Stomach (tissue), 9 donors: ENCODE data around the gene SLC35D2. TPM values are rescaled to one million over a fixed set of nuclear protein-coding genes. Genes with fewer than 3 reads are reported as not detected.
"Not testable (repeated sequence)": the region's sequence is repeated elsewhere in the genome, so short reads cannot be mapped to it uniquely, and the experiment has no call there.

Source experiments
- DNase-seq, 2 donors: peaks; one replicate each; pipeline versions ENCODE4 v3.0.0 to v3.0.0-alpha.2; 2013 to 2019
- H3K27ac ChIP-seq, 5 donors: fragments of 200-600 bp in 4 of 5; sonication (generic) in 4 of 5; one replicate each; pipeline ENCODE4 v1.5.1; 2013 to 2019; ENCODE audit warnings: mild to moderate bottlenecking in 1 of 5, moderate library complexity in 1 of 5
- H3K27me3 ChIP-seq, 3 donors: fragments of 200-600 bp; sonication (generic); one replicate each; pipeline ENCODE4 v1.5.1; 2017 to 2019; ENCODE audit warnings: mixed run types in 1 of 3
- H3K36me3 ChIP-seq, 4 donors: fragments of 200-600 bp; sonication (generic); 1 replicate in 3 of 4; 2 replicates in 1 of 4; pipeline ENCODE4 v1.5.1; 2016 to 2019
- H3K4me1 ChIP-seq, 4 donors: fragments of 200-600 bp; sonication (generic); one replicate each; pipeline ENCODE4 v1.5.1; 2016 to 2019
- H3K4me3 ChIP-seq, 4 donors: fragments of 200-600 bp; sonication (generic) in 3 of 4; one replicate each; pipeline ENCODE4 v1.5.1; 2016 to 2019; ENCODE audit warnings: mild to moderate bottlenecking in 1 of 4
- H3K9me3 ChIP-seq, 4 donors: fragments of 200-600 bp; sonication (generic); one replicate each; pipeline ENCODE4 v1.5.1; 2016 to 2019
- CTCF ChIP-seq, 7 experiments: fragments of 450-650 bp in 4 of 7; fragments of 200-600 bp in 3 of 7; sonication (generic) in 3 of 7; IDR thresholded peaks; one replicate each; pipeline ENCODE4 v1.5.1; 2016 to 2019; ENCODE audit warnings: antibody characterized with exemption in 7 of 7, control low read depth in 2 of 7, mild to moderate bottlenecking in 1 of 7
- EP300 ChIP-seq: sonication (generic); formaldehyde crosslinking; IDR thresholded peaks from one replicate; pipeline ENCODE4 v1.6.1; 2017; ENCODE audit warnings: antibody characterized with exemption
- POLR2A ChIP-seq, 4 donors: fragments of 450-650 bp; IDR thresholded peaks; one replicate each; pipeline ENCODE4 v1.6.1; 2016; ENCODE audit warnings: antibody characterized with exemption in 4 of 4, control low read depth in 2 of 4, mild to moderate bottlenecking in 1 of 4, moderate library complexity in 1 of 4
- POLR2AphosphoS5 ChIP-seq, 3 donors: sonication (generic); formaldehyde crosslinking; IDR thresholded peaks; one replicate each; pipeline ENCODE4 v1.6.1; 2016; ENCODE audit warnings: antibody characterized with exemption in 3 of 3
- WGBS, 5 donors: extraction: QIAGEN DNeasy Blood & Tissue Kit in 3 of 5; methylation state at CpG; one replicate each; pipeline versions ENCODE4 v1.1.5 to v1.1.7; 2013 to 2018; 5-methylcytosine and 5-hydroxymethylcytosine counted together
- intact Hi-C: fragments of 100-400 bp; cut with DNase I; formaldehyde crosslinking; loops from one replicate; pipeline ENCODE4 v1.15.1; 2023; ENCODE audit warnings: low total_unique reads
- polyA plus RNA-seq, 3 donors: library from polyadenylated mRNA; stranded (reverse); fragments of 200-250 nt; gene quantifications; one replicate each; pipeline ENCODE4 v1.2.3, GENCODE V29; 2013
- total RNA-seq, 5 donors: library from RNA; depleted of rRNA; stranded (reverse); fragments of >200 nt; gene quantifications; one replicate each; pipeline versions ENCODE4 v1.1.0 to v1.2.3, GENCODE V29; 2014 to 2016
- donor health status: healthy with polysubstance abuse.
- donor health status: Bipolar disorder and iron deficiency.
- donor health status: healthy.

The SLC35D2 gene
- total and polyA plus RNA-seq, 8 donors = 13.8 to 43.3 (median 22.4) TPM

GRCh38 chr9:96333958-96334357, 49.6 kb downstream of the SLC35D2 start:
- Histone ChIP-seq H3K4me3 (no peak overlapping the region), H3K9me3 (no peaks in the 10 kb centered on the region), H3K36me3 (peaks cover 0 to 47% (median 36%) of the 10 kb centered on the region in 4 donors), H3K4me1 (peaks cover 0 to 2% (median under 1%) of the 10 kb centered on the region in 4 donors), H3K27me3 (no peaks in the 10 kb centered on the region), H3K27ac (no peak overlapping the region)
- WGBS, 5 donors = 35 to 57% (median 44%) methylated on average over 1 of the region's 1 CpG
- intact Hi-C loops = no loop called here
- no peak for DNase-seq
- no peak for TF ChIP-seq POLR2AphosphoS5 (IDR thresholded peaks at IDR 0.05)

GRCh38 chr9:96331236-96331947, 52.1 kb downstream of the SLC35D2 start:
- DNase-seq = no peak
- H3K9me3 ChIP-seq = no peaks in the 10 kb centered on the region
- TF ChIP-seq EP300 (no peak), POLR2A (IDR thresholded peaks at IDR 0.05) (no peak), POLR2AphosphoS5 (IDR thresholded peaks at IDR 0.05) (no peak), CTCF (IDR thresholded peaks at IDR 0.05) (no peak)
- H3K4me1 ChIP-seq = no peaks in the 10 kb centered on the region
- intact Hi-C loops = no loop called here
- H3K27me3 ChIP-seq = no peaks in the 10 kb centered on the region
- H3K27ac ChIP-seq = no peak overlapping the region
- WGBS, 5 donors = 76 to 87% (median 83%) methylated on average over 9 of the region's 9 CpGs
- no peak overlapping the region for H3K4me3 ChIP-seq
- peaks cover 0 to 46% (median 34%) of the 10 kb centered on the region in 4 donors for H3K36me3 ChIP-seq

GRCh38 chr9:96327694-96328352, 55.7 kb downstream of the SLC35D2 start:
- Histone ChIP-seq H3K9me3 (no peaks in the 10 kb centered on the region), H3K4me1 (no peaks in the 10 kb centered on the region), H3K27me3 (no peaks in the 10 kb centered on the region), H3K27ac (no peak overlapping the region), H3K36me3 (peaks cover 0 to 52% (median 39%) of the 10 kb centered on the region in 4 donors), H3K4me3 (no peak overlapping the region)
- WGBS, 5 donors = 33 to 52% (median 36%) methylated on average over 1 of the region's 1 CpG
- TF ChIP-seq CTCF (IDR thresholded peaks at IDR 0.05) (peak in 5 of 7 experiments; percentile 70 to 94 (median 88)), EP300 (no peak)
- intact Hi-C loops = loop anchor here (10.0 kb wide), 1 partner anchor 337 kb away; no protein-coding TSS in a partner anchor
- DNase-seq = peak; percentile 35 to 80

- Histone ChIP-seq H3K9me3 (no peaks in the 10 kb centered on the region), H3K27me3 (no peaks in the 10 kb centered on the region), H3K4me3 (no peak overlapping the region), H3K27ac (no peak overlapping the region), H3K36me3 (peaks cover 0 to 53% (median 43%) of the 10 kb centered on the region in 4 donors), H3K4me1 (no peaks in the 10 kb centered on the region)
- TF ChIP-seq CTCF (IDR thresholded peaks at IDR 0.05) = no peak
- TF ChIP-seq EP300 = no peak
- no peak for TF ChIP-seq POLR2AphosphoS5 (IDR thresholded peaks at IDR 0.05)
- TF ChIP-seq POLR2A (IDR thresholded peaks at IDR 0.05) = no peak
- intact Hi-C loops = loop anchor here (10.0 kb wide), 1 partner anchor 342 kb away; no protein-coding TSS in a partner anchor
- DNase-seq = no peak
Measured at GRCh38 chr9:96323169-96323568, 60.3 kb downstream of the SLC35D2 start.

- intact Hi-C loops = loop anchor here (10.0 kb wide), 1 partner anchor 342 kb away; no protein-coding TSS in a partner anchor
- WGBS, 5 donors = 79 to 85% (median 83%) methylated on average over 5 of the region's 5 CpGs
Measured at GRCh38 chr9:96322736-96323135, 60.8 kb downstream of the SLC35D2 start.

GRCh38 chr9:96322210-96322609, 61.3 kb downstream of the SLC35D2 start:
- WGBS, 5 donors = 81 to 97% (median 89%) methylated on average over 3 of the region's 3 CpGs
- DNase-seq, H3K4me1 ChIP-seq, H3K9me3 ChIP-seq, H3K27me3 ChIP-seq, H3K4me3 ChIP-seq, H3K27ac ChIP-seq: not testable (repeated sequence)
- peaks cover 0 to 53% (median 43%) of the 10 kb centered on the region in 4 donors for H3K36me3 ChIP-seq
- intact Hi-C loops = loop anchor here (10.0 kb wide), 1 partner anchor 343 kb away; no protein-coding TSS in a partner anchor

More at GRCh38 chr9:96322736-96323135, 60.8 kb downstream of the SLC35D2 start:
- not testable (repeated sequence) for H3K4me3 ChIP-seq, H3K9me3 ChIP-seq, H3K27ac ChIP-seq, DNase-seq, H3K27me3 ChIP-seq, H3K4me1 ChIP-seq
- peaks cover 0 to 53% (median 43%) of the 10 kb centered on the region in 4 donors for H3K36me3 ChIP-seq
